ENCODE measurements around the gene SRGAP1. TPM values are rescaled to one million over a fixed set of nuclear protein-coding genes. Genes with fewer than 3 reads are reported as not detected.
"Not testable (repeated sequence)": the region's sequence is repeated elsewhere in the genome, so short reads cannot be mapped to it uniquely, and the experiment has no call there.

The SRGAP1 gene
- total and polyA plus RNA-seq, 9 donors, result 4.7 to 10.5 (median 5.7) TPM

DNA sequence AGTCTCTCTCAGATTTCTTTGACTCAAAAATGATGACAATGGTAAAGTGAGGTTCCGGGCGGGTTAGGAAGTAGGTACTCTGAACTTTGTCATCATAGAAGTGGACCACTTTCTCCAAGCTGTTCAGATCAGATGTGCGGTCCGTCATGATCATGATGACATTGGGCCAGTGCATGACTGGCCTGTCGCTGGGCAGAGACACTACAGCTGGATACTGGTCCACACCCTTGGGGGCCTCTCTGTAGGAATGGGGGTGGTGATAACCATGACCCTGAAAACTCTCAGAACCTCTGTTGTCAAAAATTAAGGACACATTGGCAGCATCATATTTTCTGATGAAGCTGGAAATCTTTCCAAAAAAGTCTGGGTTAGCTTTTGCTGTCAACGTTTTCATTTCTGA lies 349.4 kb downstream of the SRGAP1 start:
- Histone ChIP-seq H3K9me3 (replicated peaks; ENCODE audit: control insufficient read depth, low read depth, low read length) (no peaks in the 10 kb centered on the region), H3K4me1 (ENCODE audit: control insufficient read depth, insufficient read depth, low read length) (no peaks in the 10 kb centered on the region), H3K27ac (ENCODE audit: low read length) (no peak overlapping the region), H3K36me3 (ENCODE audit: control insufficient read depth, insufficient read depth, low read length) (peaks cover 8% of the 10 kb centered on the region), H3K27me3 (ENCODE audit: control insufficient read depth, insufficient read depth, low read length) (no peaks in the 10 kb centered on the region), H3K4me3 (ENCODE audit: low read length) (no peak overlapping the region)
- 95% methylated on average over 6 of the region's 6 CpGs for WGBS (ENCODE audit: insufficient coverage)
- DNase-seq, result no peak

- H3K27ac ChIP-seq (ENCODE audit: low read length), result no peak overlapping the region
- no peaks in the 10 kb centered on the region for H3K4me1 ChIP-seq (ENCODE audit: control insufficient read depth, insufficient read depth, low read length)
- no peaks in the 10 kb centered on the region for H3K9me3 ChIP-seq (replicated peaks; ENCODE audit: control insufficient read depth, low read depth, low read length)
- H3K4me3 ChIP-seq (ENCODE audit: low read length), result no peak overlapping the region
- H3K36me3 ChIP-seq (ENCODE audit: control insufficient read depth, insufficient read depth, low read length), result peaks cover 8% of the 10 kb centered on the region
- no peak for DNase-seq
- no peaks in the 10 kb centered on the region for H3K27me3 ChIP-seq (ENCODE audit: control insufficient read depth, insufficient read depth, low read length)
- WGBS (ENCODE audit: insufficient coverage), result 75% methylated on average over 6 of the region's 7 CpGs
These were observed 350.0 kb downstream of the SRGAP1 start for GRCh38 chr12:64194333-64195149.

- not testable (repeated sequence) for H3K36me3 ChIP-seq (ENCODE audit: control insufficient read depth, insufficient read depth, low read length); H3K4me3 ChIP-seq (ENCODE audit: low read length); DNase-seq; H3K9me3 ChIP-seq (replicated peaks; ENCODE audit: control insufficient read depth, low read depth, low read length); H3K27me3 ChIP-seq (ENCODE audit: control insufficient read depth, insufficient read depth, low read length); H3K27ac ChIP-seq (ENCODE audit: low read length); H3K4me1 ChIP-seq (ENCODE audit: control insufficient read depth, insufficient read depth, low read length)
- no CpG with 5 or more reads among the region's 15 CpGs for WGBS (ENCODE audit: insufficient coverage)
These were observed 351.3 kb downstream of the SRGAP1 start for GRCh38 chr12:64195841-64196240.

DNA sequence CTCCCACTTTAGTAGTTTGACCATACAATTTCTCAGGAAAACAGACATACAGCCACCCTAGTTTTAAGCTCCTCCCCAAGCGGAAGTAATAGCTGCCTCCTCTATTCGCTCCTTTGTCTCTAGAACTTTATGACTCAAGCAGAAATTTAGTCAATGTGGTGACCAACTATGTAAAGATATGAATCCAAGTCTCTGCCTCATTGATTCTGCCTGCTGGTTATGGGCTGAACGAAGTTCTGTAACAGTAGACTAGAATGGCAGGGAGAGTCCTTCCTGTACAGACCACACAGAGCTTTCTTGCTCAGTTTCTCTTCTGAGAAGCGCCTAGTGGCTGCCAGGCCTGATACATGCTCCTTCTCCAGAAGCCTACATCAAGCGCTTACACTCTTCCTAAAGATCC lies 358.5 kb downstream of the SRGAP1 start:
- Histone ChIP-seq H3K36me3 (ENCODE audit: control insufficient read depth, insufficient read depth, low read length) (no peaks in the 10 kb centered on the region), H3K4me3 (ENCODE audit: low read length) (no peak overlapping the region), H3K4me1 (ENCODE audit: control insufficient read depth, insufficient read depth, low read length) (no peaks in the 10 kb centered on the region), H3K27ac (ENCODE audit: low read length) (no peak overlapping the region), H3K9me3 (replicated peaks; ENCODE audit: control insufficient read depth, low read depth, low read length) (no peaks in the 10 kb centered on the region), H3K27me3 (ENCODE audit: control insufficient read depth, insufficient read depth, low read length) (no peaks in the 10 kb centered on the region)
- DNase-seq, result no peak
- WGBS (ENCODE audit: insufficient coverage), result 86% methylated on average over 1 of the region's 5 CpGs

DNA sequence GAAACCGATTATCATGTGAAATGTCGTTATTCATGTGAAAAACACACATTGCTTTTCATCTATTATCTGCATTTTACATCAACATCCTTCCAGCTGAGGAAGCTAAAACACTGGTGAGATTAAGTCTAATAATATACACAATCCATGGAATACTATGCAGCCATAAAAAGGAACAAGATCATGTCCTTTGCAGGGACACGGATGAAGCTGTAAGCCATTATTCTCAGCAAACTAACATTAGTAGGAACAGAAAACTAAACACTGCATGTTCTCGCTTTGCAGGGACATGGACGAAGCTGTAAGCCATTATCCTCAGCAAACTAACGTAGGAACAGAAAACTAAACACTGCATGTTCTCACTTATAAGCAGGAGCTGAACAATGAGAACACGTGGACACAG lies 359.3 kb downstream of the SRGAP1 start:
- DNase-seq, result no peak
- Histone ChIP-seq H3K36me3 (ENCODE audit: control insufficient read depth, insufficient read depth, low read length) (no peaks in the 10 kb centered on the region), H3K27ac (ENCODE audit: low read length) (no peak overlapping the region), H3K4me1 (ENCODE audit: control insufficient read depth, insufficient read depth, low read length) (no peaks in the 10 kb centered on the region), H3K9me3 (replicated peaks; ENCODE audit: control insufficient read depth, low read depth, low read length) (no peaks in the 10 kb centered on the region), H3K4me3 (ENCODE audit: low read length) (no peak overlapping the region), H3K27me3 (ENCODE audit: control insufficient read depth, insufficient read depth, low read length) (no peaks in the 10 kb centered on the region)
- 61% methylated on average over 4 of the region's 7 CpGs for WGBS (ENCODE audit: insufficient coverage)

- H3K4me1 ChIP-seq (ENCODE audit: control insufficient read depth, insufficient read depth, low read length), result no peaks in the 10 kb centered on the region
- no peak overlapping the region for H3K27ac ChIP-seq (ENCODE audit: low read length)
- no peak overlapping the region for H3K4me3 ChIP-seq (ENCODE audit: low read length)
- WGBS (ENCODE audit: insufficient coverage), result no CpG with 5 or more reads among the region's 2 CpGs
- no peaks in the 10 kb centered on the region for H3K36me3 ChIP-seq (ENCODE audit: control insufficient read depth, insufficient read depth, low read length)
- DNase-seq, result no peak
- no peaks in the 10 kb centered on the region for H3K9me3 ChIP-seq (replicated peaks; ENCODE audit: control insufficient read depth, low read depth, low read length)
- H3K27me3 ChIP-seq (ENCODE audit: control insufficient read depth, insufficient read depth, low read length), result no peaks in the 10 kb centered on the region
These were observed 361.0 kb downstream of the SRGAP1 start for GRCh38 chr12:64205542-64205941.

GRCh38 chr12:64207453-64207852 lies 363.0 kb downstream of the SRGAP1 start:
- H3K36me3 ChIP-seq (ENCODE audit: control insufficient read depth, insufficient read depth, low read length), result no peaks in the 10 kb centered on the region
- H3K27me3 ChIP-seq (ENCODE audit: control insufficient read depth, insufficient read depth, low read length), result no peaks in the 10 kb centered on the region
- no peak overlapping the region for H3K4me3 ChIP-seq (ENCODE audit: low read length)
- no peak for DNase-seq
- 100% methylated on average over 1 of the region's 2 CpGs for WGBS (ENCODE audit: insufficient coverage)
- no peaks in the 10 kb centered on the region for H3K4me1 ChIP-seq (ENCODE audit: control insufficient read depth, insufficient read depth, low read length)
- no peak overlapping the region for H3K27ac ChIP-seq (ENCODE audit: low read length)
- H3K9me3 ChIP-seq (replicated peaks; ENCODE audit: control insufficient read depth, low read depth, low read length), result no peaks in the 10 kb centered on the region

Other genes with a start within 250 kb of the SRGAP1 start
- 7.3 TPM for gene DPY19L2, start 176.2 kb upstream of the SRGAP1 start, total RNA-seq
- 10 to 100 TPM in 1 of 8 donors, 1 to 10 TPM in 7; 4.6 to 11.8 (median 7.6) TPM for gene DPY19L2, start 176.2 kb upstream of the SRGAP1 start, polyA plus RNA-seq (ENCODE audit: insufficient read depth in 1 of 8, insufficient read length in 8 of 8, low replicate concordance in 1 of 8)
- gene RXYLT1, start 64.8 kb upstream of the SRGAP1 start, total RNA-seq, result 17.7 TPM
- 10 to 100 TPM; 17.0 to 22.0 (median 18.7) TPM for gene RXYLT1, start 64.8 kb upstream of the SRGAP1 start, polyA plus RNA-seq (ENCODE audit: insufficient read depth in 1 of 8, insufficient read length in 8 of 8, low replicate concordance in 1 of 8)

Measured in muscle of leg (tissue), 11 donors.